ENCODE measurements around the gene CDCP2. TPM values are rescaled to one million over a fixed set of nuclear protein-coding genes. Genes with fewer than 3 reads are reported as not detected.

Gene CDCP2
- total RNA-seq, 1 donor from 2014 or later, result not detected

DNA sequence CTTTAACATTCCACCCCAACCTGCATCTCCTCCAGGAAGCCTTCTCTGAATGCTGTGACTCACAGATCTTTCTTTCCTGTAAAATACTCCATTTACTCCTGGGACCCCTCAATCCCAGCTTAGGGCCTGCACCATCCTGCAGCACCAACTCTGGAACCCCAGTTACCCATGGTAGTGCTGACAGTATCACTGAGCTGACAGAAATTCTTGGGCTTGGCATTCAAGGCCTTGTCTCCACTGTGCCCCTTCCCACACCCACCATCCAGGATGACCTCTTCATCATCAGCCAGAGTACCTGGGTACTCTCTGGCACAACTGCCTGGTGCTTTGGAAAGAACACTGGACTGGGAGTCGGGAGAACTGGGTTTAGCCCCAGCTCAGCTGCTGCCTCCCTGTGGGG is 38.7 kb upstream of the CDCP2 start:
- TF ChIP-seq, protein P1, sequence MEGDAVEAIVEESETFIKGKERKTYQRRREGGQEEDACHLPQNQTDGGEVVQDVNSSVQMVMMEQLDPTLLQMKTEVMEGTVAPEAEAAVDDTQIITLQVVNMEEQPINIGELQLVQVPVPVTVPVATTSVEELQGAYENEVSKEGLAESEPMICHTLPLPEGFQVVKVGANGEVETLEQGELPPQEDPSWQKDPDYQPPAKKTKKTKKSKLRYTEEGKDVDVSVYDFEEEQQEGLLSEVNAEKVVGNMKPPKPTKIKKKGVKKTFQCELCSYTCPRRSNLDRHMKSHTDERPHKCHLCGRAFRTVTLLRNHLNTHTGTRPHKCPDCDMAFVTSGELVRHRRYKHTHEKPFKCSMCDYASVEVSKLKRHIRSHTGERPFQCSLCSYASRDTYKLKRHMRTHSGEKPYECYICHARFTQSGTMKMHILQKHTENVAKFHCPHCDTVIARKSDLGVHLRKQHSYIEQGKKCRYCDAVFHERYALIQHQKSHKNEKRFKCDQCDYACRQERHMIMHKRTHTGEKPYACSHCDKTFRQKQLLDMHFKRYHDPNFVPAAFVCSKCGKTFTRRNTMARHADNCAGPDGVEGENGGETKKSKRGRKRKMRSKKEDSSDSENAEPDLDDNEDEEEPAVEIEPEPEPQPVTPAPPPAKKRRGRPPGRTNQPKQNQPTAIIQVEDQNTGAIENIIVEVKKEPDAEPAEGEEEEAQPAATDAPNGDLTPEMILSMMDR (IDR thresholded peaks at IDR 0.05), result no peak
- Mint-ChIP-seq H3K27ac (ENCODE audit: unreplicated experiment) (no peak overlapping the region), H3K4me1 (ENCODE audit: low read depth) (no peaks in the 10 kb centered on the region), H3K27me3 (ENCODE audit: low read depth) (no peaks in the 10 kb centered on the region), H3K9me3 (ENCODE audit: low read depth) (no peaks in the 10 kb centered on the region), H3K4me3 (ENCODE audit: unreplicated experiment) (no peak overlapping the region), H3K36me3 (ENCODE audit: low read depth) (peaks cover 15% of the 10 kb centered on the region)
- DNase-seq (ENCODE audit: low spot score), result no peak

DNA sequence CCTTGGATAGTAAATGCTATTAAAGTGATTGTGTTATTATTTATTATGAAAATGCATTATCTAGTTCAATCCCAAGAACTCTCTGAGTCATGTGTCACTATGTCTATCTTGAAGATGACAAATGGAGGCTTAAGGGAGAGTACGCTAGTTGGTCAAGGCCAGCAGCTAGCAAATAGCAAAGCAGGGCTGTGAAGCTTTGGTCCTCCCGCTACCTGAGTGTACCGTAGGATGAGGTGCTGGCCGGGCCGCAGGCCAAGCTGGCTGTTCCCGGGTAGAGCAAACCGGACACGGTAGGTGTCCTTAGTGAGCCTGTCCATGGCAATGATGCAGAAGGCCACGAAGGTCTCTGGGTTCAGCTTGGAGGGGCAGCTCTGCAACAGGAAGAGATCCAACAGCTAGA is 37.7 kb upstream of the CDCP2 start:
- Mint-ChIP-seq H3K4me3 (ENCODE audit: unreplicated experiment) (no peak overlapping the region), H3K4me1 (ENCODE audit: low read depth) (no peaks in the 10 kb centered on the region), H3K36me3 (ENCODE audit: low read depth) (peaks cover 20% of the 10 kb centered on the region), H3K27ac (ENCODE audit: unreplicated experiment) (no peak overlapping the region), H3K9me3 (ENCODE audit: low read depth) (peaks cover 2% of the 10 kb centered on the region), H3K27me3 (ENCODE audit: low read depth) (no peaks in the 10 kb centered on the region)
- no peak for DNase-seq (ENCODE audit: low spot score)
- TF ChIP-seq, protein P1 (IDR thresholded peaks at IDR 0.05), result no peak

DNA sequence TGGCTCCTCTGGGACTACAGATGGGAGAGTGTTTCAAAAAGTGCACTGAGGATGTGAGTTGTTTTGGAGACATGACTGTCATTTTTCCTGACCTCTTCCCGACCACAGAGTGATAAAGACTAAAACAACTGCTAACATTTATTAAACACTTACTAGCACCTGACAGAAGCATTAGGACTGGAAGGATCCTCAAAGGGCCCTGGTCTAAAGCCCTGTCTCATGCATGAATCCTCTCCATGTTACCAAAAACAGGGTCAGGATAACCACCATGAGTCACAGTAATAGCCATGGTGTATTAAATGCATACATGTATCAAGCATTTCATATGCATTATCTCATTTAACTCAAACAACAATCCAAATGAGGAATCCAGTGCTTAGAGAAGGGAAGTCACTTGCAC is 35.5 kb upstream of the CDCP2 start:
- no peak for DNase-seq (ENCODE audit: low spot score)
- H3K27ac Mint-ChIP-seq (ENCODE audit: unreplicated experiment), result no peak overlapping the region
- H3K4me1 Mint-ChIP-seq (ENCODE audit: low read depth), result no peaks in the 10 kb centered on the region

DNA sequence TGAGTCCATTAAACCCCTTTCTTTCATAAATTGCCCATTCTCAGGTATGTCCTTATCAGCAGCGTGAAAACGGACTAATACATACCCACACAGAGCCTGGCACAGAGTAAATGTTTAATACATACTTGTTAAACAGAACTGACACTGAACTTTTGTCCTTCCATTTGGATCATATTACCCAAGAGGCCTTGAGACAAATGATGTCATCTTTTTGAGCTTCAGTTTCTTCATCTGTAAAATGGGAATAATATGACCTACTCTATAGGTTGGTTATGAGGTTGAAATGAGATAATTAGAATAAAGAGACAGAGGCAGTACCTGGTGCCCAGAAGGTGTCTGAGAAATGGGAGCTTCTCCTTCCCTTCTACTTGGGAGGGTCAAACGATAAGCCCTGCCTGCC is 33.3 kb upstream of the CDCP2 start:
- Mint-ChIP-seq H3K36me3 (ENCODE audit: low read depth) (peaks cover 15% of the 10 kb centered on the region), H3K4me1 (ENCODE audit: low read depth) (no peaks in the 10 kb centered on the region), H3K4me3 (ENCODE audit: unreplicated experiment) (no peak overlapping the region), H3K9me3 (ENCODE audit: low read depth) (peaks cover 2% of the 10 kb centered on the region), H3K27me3 (ENCODE audit: low read depth) (no peaks in the 10 kb centered on the region), H3K27ac (ENCODE audit: unreplicated experiment) (no peak overlapping the region)
- DNase-seq (ENCODE audit: low spot score), result no peak
- TF ChIP-seq, protein P1 (IDR thresholded peaks at IDR 0.05), result no peak

More for the DNA sequence above, 35.5 kb upstream of the CDCP2 start:
- peaks cover 2% of the 10 kb centered on the region for H3K9me3 Mint-ChIP-seq (ENCODE audit: low read depth)
- TF ChIP-seq, protein P1 (IDR thresholded peaks at IDR 0.05), result no peak
- peaks cover 22% of the 10 kb centered on the region for H3K36me3 Mint-ChIP-seq (ENCODE audit: low read depth)
- H3K4me3 Mint-ChIP-seq (ENCODE audit: unreplicated experiment), result no peak overlapping the region
- H3K27me3 Mint-ChIP-seq (ENCODE audit: low read depth), result no peaks in the 10 kb centered on the region

DNA sequence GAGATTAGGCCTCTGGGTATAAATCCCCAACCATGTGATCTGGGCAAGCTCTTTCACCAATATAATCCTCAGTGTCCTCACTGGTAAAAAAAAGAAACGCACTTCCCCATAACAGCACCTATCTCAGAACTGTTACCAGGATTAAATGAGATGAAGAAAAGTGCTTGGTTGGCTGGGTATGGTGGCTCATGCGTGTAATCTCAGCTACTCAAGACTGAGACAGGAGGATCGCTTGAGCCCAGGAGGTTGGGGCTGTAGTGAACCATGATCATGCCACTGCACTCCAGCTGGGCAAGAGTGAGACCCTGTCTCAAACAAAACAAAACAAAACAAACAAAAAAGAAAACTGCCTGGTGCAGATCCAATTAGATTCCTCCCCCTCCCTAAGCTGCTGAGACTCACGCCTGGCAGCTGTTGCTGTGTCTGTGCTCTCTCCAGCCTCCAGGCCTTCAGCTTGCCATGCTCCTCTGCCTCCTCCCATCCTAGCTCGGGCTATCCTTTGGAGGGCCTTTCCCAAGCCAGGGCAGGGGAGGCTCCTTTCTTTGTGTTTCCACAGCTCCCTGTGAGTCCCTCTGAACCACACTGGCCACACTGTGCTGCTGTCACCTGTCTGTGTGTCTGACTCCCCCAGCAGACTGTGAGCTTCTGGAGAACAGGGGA is 28.0 kb upstream of the CDCP2 start:
- Mint-ChIP-seq H3K9me3 (ENCODE audit: low read depth) (peaks cover under 1% of the 10 kb centered on the region), H3K4me3 (ENCODE audit: unreplicated experiment) (no peak overlapping the region), H3K36me3 (ENCODE audit: low read depth) (peaks cover 4% of the 10 kb centered on the region), H3K4me1 (ENCODE audit: low read depth) (no peaks in the 10 kb centered on the region), H3K27ac (ENCODE audit: unreplicated experiment) (no peak overlapping the region), H3K27me3 (ENCODE audit: low read depth) (no peaks in the 10 kb centered on the region)
- DNase-seq (ENCODE audit: low spot score), result peak; percentile 60
- TF ChIP-seq, protein P1 (IDR thresholded peaks at IDR 0.05), result no peak
